Measurements from ENCODE around the gene SLF1. TPM values are rescaled to one million over a fixed set of nuclear protein-coding genes. Genes with fewer than 3 reads are reported as not detected.
A peak's percentile ranks its signal among the peaks of the same experiment; 100 is the strongest.

The SLF1 gene
- polyA plus RNA-seq, 1 of the 3 experiments (the other 2 are of a cell fraction) = 5.5 TPM

DNA sequence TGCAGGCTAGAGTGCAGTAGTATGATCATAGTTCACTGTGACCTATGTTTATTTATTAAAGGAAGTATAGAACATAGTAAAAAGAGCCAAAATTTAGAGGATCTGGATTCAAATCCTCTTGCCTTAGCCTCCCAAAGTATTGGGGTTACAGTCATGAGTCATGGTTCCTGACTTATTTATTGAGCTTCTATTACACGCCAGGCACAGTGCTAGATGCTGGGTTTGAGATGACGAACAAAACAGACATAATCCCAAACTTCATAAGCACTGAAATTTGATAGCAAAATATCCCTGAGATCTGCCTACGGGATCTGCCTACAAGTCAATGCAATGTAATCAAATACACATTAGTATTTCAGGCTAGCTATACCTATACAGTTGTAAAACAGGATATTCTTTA, 2.6 kb upstream of the SLF1 start:
- no peaks in the 10 kb centered on the region for H3K36me3 ChIP-seq (replicated peaks in 1 of 2; ENCODE audit: control insufficient read depth in 1 of 2, insufficient read depth in 2 of 2, low read length in 1 of 2)
- peaks cover 9% of the 10 kb centered on the region for H3F3A ChIP-seq (replicated peaks; ENCODE audit: insufficient read depth)
- H3K4me2 ChIP-seq = no peak overlapping the region
- H3K9me2 ChIP-seq = no peaks in the 10 kb centered on the region
- H3K9me3 ChIP-seq = no peaks in the 10 kb centered on the region
- POLR2A ChIA-PET = interaction anchor here (1.4 kb wide), 1 partner anchor 10 kb away, joined by 4 read pairs; no protein-coding TSS in a partner anchor
- WGBS (ENCODE audit: low lambda C conversion rate) = 91% methylated on average over 3 of the region's 3 CpGs
- peaks cover 38% of the 10 kb centered on the region for H3K79me2 ChIP-seq (ENCODE audit: insufficient read depth)
- no peak overlapping the region for H3K9ac ChIP-seq
- H3K27me3 ChIP-seq (ENCODE audit: insufficient read depth) = no peaks in the 10 kb centered on the region
- H4K20me1 ChIP-seq (ENCODE audit: insufficient read depth) = no peaks in the 10 kb centered on the region
- H3K4me1 ChIP-seq (ENCODE audit: control insufficient read depth in 1 of 2, insufficient read depth in 2 of 2, low read depth in 1 of 2, low read length in 1 of 2) = peaks cover 0 to 3% of the 10 kb centered on the region in 2 experiments; a peak in 2 of 4 replicates
- no peak for DNase-seq
- H3K4me3 ChIP-seq (ENCODE audit: low read depth in 2 of 2, low read length in 1 of 2) = no peak overlapping the region; a peak in 1 of 4 replicates
- TF ChIP-seq TAF1 (IDR thresholded peaks at IDR 0.05; ENCODE audit: borderline replicate concordance, low read depth, low read length) = no peak
- no peak for TF ChIP-seq POLR2AphosphoS5 (IDR thresholded peaks at IDR 0.05; ENCODE audit: low read depth, low read length)
- no peak for TF ChIP-seq NFIC (IDR thresholded peaks at IDR 0.05; ENCODE audit: borderline replicate concordance)
- TF ChIP-seq, protein P1, sequence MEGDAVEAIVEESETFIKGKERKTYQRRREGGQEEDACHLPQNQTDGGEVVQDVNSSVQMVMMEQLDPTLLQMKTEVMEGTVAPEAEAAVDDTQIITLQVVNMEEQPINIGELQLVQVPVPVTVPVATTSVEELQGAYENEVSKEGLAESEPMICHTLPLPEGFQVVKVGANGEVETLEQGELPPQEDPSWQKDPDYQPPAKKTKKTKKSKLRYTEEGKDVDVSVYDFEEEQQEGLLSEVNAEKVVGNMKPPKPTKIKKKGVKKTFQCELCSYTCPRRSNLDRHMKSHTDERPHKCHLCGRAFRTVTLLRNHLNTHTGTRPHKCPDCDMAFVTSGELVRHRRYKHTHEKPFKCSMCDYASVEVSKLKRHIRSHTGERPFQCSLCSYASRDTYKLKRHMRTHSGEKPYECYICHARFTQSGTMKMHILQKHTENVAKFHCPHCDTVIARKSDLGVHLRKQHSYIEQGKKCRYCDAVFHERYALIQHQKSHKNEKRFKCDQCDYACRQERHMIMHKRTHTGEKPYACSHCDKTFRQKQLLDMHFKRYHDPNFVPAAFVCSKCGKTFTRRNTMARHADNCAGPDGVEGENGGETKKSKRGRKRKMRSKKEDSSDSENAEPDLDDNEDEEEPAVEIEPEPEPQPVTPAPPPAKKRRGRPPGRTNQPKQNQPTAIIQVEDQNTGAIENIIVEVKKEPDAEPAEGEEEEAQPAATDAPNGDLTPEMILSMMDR (IDR thresholded peaks at IDR 0.05) = no peak
- no peak for TF ChIP-seq CHD2 (IDR thresholded peaks at IDR 0.05; ENCODE audit: low read length, partially characterized antibody)
- TF ChIP-seq YY1 (IDR thresholded peaks at IDR 0.05; ENCODE audit: low read depth) = no peak
- TF ChIP-seq TEAD4 (IDR thresholded peaks at IDR 0.05; ENCODE audit: borderline replicate concordance, insufficient read depth) = no peak
- no peak for TF ChIP-seq ELF1 (IDR thresholded peaks at IDR 0.05)
- no peak for TF ChIP-seq MXI1 (IDR thresholded peaks at IDR 0.05; ENCODE audit: low read depth, low read length)
- no peak for TF ChIP-seq JUND (IDR thresholded peaks at IDR 0.05)
- no peak for TF ChIP-seq GATA2 (CRISPR knock-in tag; IDR thresholded peaks at IDR 0.05)
- no peak overlapping the region for H2AFZ ChIP-seq (ENCODE audit: low read depth)
- CTCF ChIA-PET = no interaction called here
- no peak overlapping the region; a peak in 1 of 4 replicates for H3K27ac ChIP-seq (ENCODE audit: low read depth in 2 of 2, low read length in 1 of 2)

DNA sequence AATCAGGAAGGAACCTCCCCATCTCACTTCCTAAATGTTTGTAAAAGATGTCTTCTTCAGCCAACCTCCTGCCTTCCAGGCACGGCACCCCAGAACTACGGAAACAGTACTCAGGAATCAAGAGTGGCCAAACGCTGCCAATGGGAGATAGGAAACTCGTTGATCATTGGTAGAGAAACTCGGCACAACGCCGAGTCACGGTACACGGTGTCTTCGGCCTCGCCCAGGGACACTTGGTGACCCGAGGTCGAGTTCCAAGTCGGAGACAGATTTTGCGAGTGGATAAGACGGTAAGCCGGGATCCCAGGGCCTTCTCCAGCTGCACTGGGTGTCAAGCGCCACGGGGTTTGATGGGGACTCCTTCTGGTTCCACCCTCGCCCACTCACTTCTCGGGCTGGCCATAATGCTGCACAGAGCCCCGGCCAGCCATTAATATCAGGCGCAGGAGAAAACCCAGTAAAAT, 408 bp upstream of the SLF1 start:
- Histone ChIP-seq H3K27ac (ENCODE audit: low read depth in 2 of 2, low read length in 1 of 2) (peak overlapping the region; percentile 76 to 81), H3K36me3 (replicated peaks in 1 of 2; ENCODE audit: control insufficient read depth in 1 of 2, insufficient read depth in 2 of 2, low read length in 1 of 2) (no peaks in the 10 kb centered on the region), H3K9ac (peak overlapping the region; percentile 76), H3K4me1 (ENCODE audit: control insufficient read depth in 1 of 2, insufficient read depth in 2 of 2, low read depth in 1 of 2, low read length in 1 of 2) (peaks cover 0 to 3% of the 10 kb centered on the region in 2 experiments; a peak in 2 of 4 replicates), H3K27me3 (ENCODE audit: insufficient read depth) (no peaks in the 10 kb centered on the region), H2AFZ (ENCODE audit: low read depth) (peak overlapping the region; percentile 93), H3F3A (replicated peaks; ENCODE audit: insufficient read depth) (peaks cover 9% of the 10 kb centered on the region), H4K20me1 (ENCODE audit: insufficient read depth) (no peaks in the 10 kb centered on the region), H3K79me2 (ENCODE audit: insufficient read depth) (peaks cover 58% of the 10 kb centered on the region), H3K4me3 (ENCODE audit: low read depth in 2 of 2, low read length in 1 of 2) (peak overlapping the region; percentile 87 to 95), H3K9me2 (no peaks in the 10 kb centered on the region), H3K4me2 (peak overlapping the region; percentile 66), H3K9me3 (no peaks in the 10 kb centered on the region)
- ChIA-PET CTCF (interaction anchor here (0.9 to 1.5 kb wide), 5 partner anchors 23 to 1011 kb away, joined by 3 to 4 read pairs (median 3); no protein-coding TSS in a partner anchor), POLR2A (interaction anchor here (0.6 to 1.0 kb wide), 2 partner anchors 93 to 552 kb away, joined by 3 to 4 read pairs; no protein-coding TSS in a partner anchor)
- peak; percentile 50 for DNase-seq
- WGBS (ENCODE audit: low lambda C conversion rate) = 1% methylated on average over 9 of the region's 23 CpGs
- TF ChIP-seq POLR2AphosphoS5 (IDR thresholded peaks at IDR 0.05; ENCODE audit: low read depth, low read length) = 0 out of 2 replicates have a peak, but pooled peaks have one; percentile 12
- no peak; the same call in 1 of the 2 replicates for TF ChIP-seq SIN3A (IDR thresholded peaks at IDR 0.05; ENCODE audit: borderline replicate concordance, low read depth, low read length)
- TF ChIP-seq JUND (IDR thresholded peaks at IDR 0.05) = no peak
- TF ChIP-seq, protein P2, sequence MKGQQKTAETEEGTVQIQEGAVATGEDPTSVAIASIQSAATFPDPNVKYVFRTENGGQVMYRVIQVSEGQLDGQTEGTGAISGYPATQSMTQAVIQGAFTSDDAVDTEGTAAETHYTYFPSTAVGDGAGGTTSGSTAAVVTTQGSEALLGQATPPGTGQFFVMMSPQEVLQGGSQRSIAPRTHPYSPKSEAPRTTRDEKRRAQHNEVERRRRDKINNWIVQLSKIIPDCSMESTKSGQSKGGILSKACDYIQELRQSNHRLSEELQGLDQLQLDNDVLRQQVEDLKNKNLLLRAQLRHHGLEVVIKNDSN (IDR thresholded peaks at IDR 0.05; ENCODE audit: borderline replicate concordance, low read depth) = no peak
- TF ChIP-seq RXRA (IDR thresholded peaks at IDR 0.05; ENCODE audit: borderline replicate concordance, low read depth) = no peak
- no peak for TF ChIP-seq RFX5 (IDR thresholded peaks at IDR 0.05; ENCODE audit: low read length)
- peak; percentile 50 for TF ChIP-seq GATA2 (CRISPR knock-in tag; IDR thresholded peaks at IDR 0.05)
- TF ChIP-seq FOXM1 (IDR thresholded peaks at IDR 0.05; ENCODE audit: low read depth) = no peak
- TF ChIP-seq YY1 (IDR thresholded peaks at IDR 0.05; ENCODE audit: low read depth) = peak; percentile 49; the same call in 1 of the 2 replicates

All from SK-N-SH (cell line).